HEK293T (cell line): Measurements from ENCODE around the gene NRG2.

Source experiments
- BHLHE40 ChIP-seq: fragments of 450-650 bp; IDR thresholded peaks from 2 replicates; pipeline ENCODE4 v1.6.1; 2016; ENCODE audit warnings: mild to moderate bottlenecking, moderate library complexity, borderline replicate concordance
- ELF4 ChIP-seq: fragments of 450-650 bp; IDR thresholded peaks from 2 replicates; pipeline ENCODE4 v1.6.1; 2017; ENCODE audit warnings: antibody characterized with exemption
- FOXA1 ChIP-seq: fragments of 450-650 bp; IDR thresholded peaks from 2 replicates; pipeline ENCODE4 v1.6.1; 2016; ENCODE audit warnings: mild to moderate bottlenecking
- FOXK2 ChIP-seq: fragments of 450-650 bp; IDR thresholded peaks from 2 replicates; pipeline ENCODE4 v1.6.1; 2016; ENCODE audit warnings: mild to moderate bottlenecking
- FOXM1 ChIP-seq: fragments of 450-650 bp; IDR thresholded peaks from 2 replicates; pipeline ENCODE4 v1.6.1; 2017; ENCODE audit warnings: mild to moderate bottlenecking, borderline replicate concordance
- HDGF ChIP-seq: fragments of 450-650 bp; IDR thresholded peaks from 2 replicates; pipeline ENCODE4 v1.6.1; 2017; ENCODE audit warnings: antibody characterized with exemption, borderline replicate concordance
- PKNOX1 ChIP-seq: fragments of 450-650 bp; IDR thresholded peaks from 2 replicates; pipeline ENCODE4 v1.6.1; 2016
- SP1 ChIP-seq: fragments of 450-650 bp; IDR thresholded peaks from 2 replicates; pipeline ENCODE4 v1.6.1; 2017
- TARDBP ChIP-seq: fragments of 450-650 bp; IDR thresholded peaks from 2 replicates; pipeline ENCODE4 v1.6.1; 2016

DNA sequence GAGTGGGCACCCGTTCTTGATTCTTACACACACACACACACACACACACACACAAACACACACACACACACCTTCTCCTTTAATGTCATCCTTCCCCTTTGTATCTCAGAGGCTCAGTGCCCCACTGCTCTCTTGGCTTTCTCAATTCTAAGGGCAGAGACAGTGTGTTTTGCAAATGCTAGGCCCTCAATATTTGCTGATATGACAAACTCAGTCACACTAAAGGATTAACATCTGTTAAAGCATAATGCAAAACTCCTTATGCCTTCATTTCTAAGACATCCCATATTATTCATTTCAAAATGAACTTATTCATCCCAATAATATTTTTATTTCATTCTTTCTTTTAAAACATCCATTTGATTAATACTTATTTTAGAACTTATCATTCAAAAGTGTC lies 8.9 kb upstream of the NRG2 start:
- TF ChIP-seq ELF4 (no peak), FOXM1 (no peak), TARDBP (no peak), BHLHE40 (no peak), SP1 (no peak), FOXA1 (no peak), FOXK2 (no peak), HDGF (no peak), PKNOX1 (no peak)
